ENCODE data around the gene DNM3.

DNM3 gene

GRCh38 chr1:172254521-172255222 lies 413.4 kb downstream of the DNM3 start:
- DNase-seq: no peak

GRCh38 chr1:172255223-172255560 lies 413.9 kb downstream of the DNM3 start:
- no peak for DNase-seq

GRCh38 chr1:172265905-172266304 lies 424.6 kb downstream of the DNM3 start:
- DNase-seq: no peak

GRCh38 chr1:172266528-172267174 lies 425.4 kb downstream of the DNM3 start:
- peak; percentile 66 for DNase-seq

- no peak for DNase-seq
Observed at GRCh38 chr1:172268237-172268636, 426.9 kb downstream of the DNM3 start.

- no peak for DNase-seq
Observed at GRCh38 chr1:172269084-172269483, 427.8 kb downstream of the DNM3 start.

GRCh38 chr1:172269644-172270043 lies 428.3 kb downstream of the DNM3 start:
- DNase-seq: no peak

- DNase-seq: no peak
Observed at GRCh38 chr1:172270605-172271004, 429.3 kb downstream of the DNM3 start.

GRCh38 chr1:172272087-172272486 lies 430.8 kb downstream of the DNM3 start:
- DNase-seq: no peak

- no peak for DNase-seq
Observed at GRCh38 chr1:172273647-172274396, 432.5 kb downstream of the DNM3 start.

- DNase-seq: no peak
Observed at GRCh38 chr1:172275478-172275877, 434.2 kb downstream of the DNM3 start.

- no peak for DNase-seq
Observed at GRCh38 chr1:172276120-172276818, 435.0 kb downstream of the DNM3 start.

- no peak for DNase-seq
Observed at GRCh38 chr1:172277275-172277674, 436.0 kb downstream of the DNM3 start.

- DNase-seq: no peak
Observed at GRCh38 chr1:172277989-172278388, 436.7 kb downstream of the DNM3 start.

- DNase-seq: no peak
Observed at GRCh38 chr1:172278478-172278877, 437.2 kb downstream of the DNM3 start.

GRCh38 chr1:172279939-172280636 lies 438.8 kb downstream of the DNM3 start:
- DNase-seq: no peak

GRCh38 chr1:172283766-172284165 lies 442.5 kb downstream of the DNM3 start:
- no peak for DNase-seq

GRCh38 chr1:172286629-172287076 lies 445.4 kb downstream of the DNM3 start:
- DNase-seq: no peak

- no peak for DNase-seq
Observed at GRCh38 chr1:172287208-172287607, 445.9 kb downstream of the DNM3 start.

GRCh38 chr1:172288581-172288980 lies 447.3 kb downstream of the DNM3 start:
- DNase-seq: no peak

GRCh38 chr1:172289448-172289847 lies 448.1 kb downstream of the DNM3 start:
- no peak for DNase-seq

GRCh38 chr1:172292840-172293239 lies 451.5 kb downstream of the DNM3 start:
- DNase-seq: no peak

- DNase-seq: no peak
Observed at GRCh38 chr1:172293429-172293828, 452.1 kb downstream of the DNM3 start.
